Esophagus squamous epithelium (tissue), 5 donors: ENCODE results near the gene CLDN7. TPM values are rescaled to one million over a fixed set of nuclear protein-coding genes. Genes with fewer than 3 reads are reported as not detected.

ENCODE experiments used
- DNase-seq: peaks from one replicate; lab custom pipeline; 2025; lab: John Stamatoyannopoulos, UW
- H3K27ac ChIP-seq, 4 donors: fragments of 200-600 bp; sonication (generic); one replicate each; pipeline ENCODE4 v1.5.1; 2016 to 2019; ENCODE audit warnings: mild to moderate bottlenecking in 1 of 4
- H3K27me3 ChIP-seq, 4 donors: fragments of 200-600 bp; sonication (generic); 1 replicate in 3 of 4; 2 replicates in 1 of 4; pipeline versions ENCODE4 v1.5.1 to v1.6.0; 2017 to 2021; ENCODE audit warnings: antibody characterized with exemption in 1 of 4
- H3K36me3 ChIP-seq, 3 donors: fragments of 200-600 bp; sonication (generic); one replicate each; pipeline ENCODE4 v1.5.1; 2016 to 2019
- H3K4me1 ChIP-seq, 3 donors: fragments of 200-600 bp; sonication (generic); one replicate each; pipeline ENCODE4 v1.5.1; 2017 to 2019
- H3K4me3 ChIP-seq, 4 donors: fragments of 200-600 bp; sonication (generic); 1 replicate in 3 of 4; 2 replicates in 1 of 4; pipeline ENCODE4 v1.5.1; 2016 to 2019; ENCODE audit warnings: mild to moderate bottlenecking in 2 of 4, moderate library complexity in 1 of 4
- H3K9me3 ChIP-seq, 3 donors: fragments of 200-600 bp; sonication (generic); one replicate each; pipeline ENCODE4 v1.5.1; 2016 to 2019
- POLR2A ChIP-seq, 4 donors: fragments of 450-650 bp; IDR thresholded peaks; one replicate each; pipeline ENCODE4 v1.6.1; 2017; ENCODE audit warnings: antibody characterized with exemption in 4 of 4, mild to moderate bottlenecking in 4 of 4, moderate library complexity in 3 of 4
- WGBS, 2 donors: methylation state at CpG; one replicate each; pipeline ENCODE4 v1.1.5; 2018; 5-methylcytosine and 5-hydroxymethylcytosine counted together
- intact Hi-C: fragments of 100-400 bp; cut with DNase I; formaldehyde crosslinking; loops from one replicate; pipeline ENCODE4 v1.15.0; 2022
- total RNA-seq, 4 donors: library from RNA; depleted of rRNA; stranded (reverse); fragments of >200 nt; gene quantifications; one replicate each; pipeline ENCODE4 v1.1.0, GENCODE V29; 2016
- TF ChIP-seq, protein P1 (sequence below), 6 experiments: fragments of 450-650 bp in 4 of 6; fragments of 200-600 bp in 2 of 6; sonication (generic) in 2 of 6; IDR thresholded peaks; one replicate each; pipeline ENCODE4 v1.5.1; 2016 to 2019; ENCODE audit warnings: antibody characterized with exemption in 6 of 6, mild to moderate bottlenecking in 4 of 6, moderate library complexity in 4 of 6
- donor health status: DM: yes; HTN: yes; CAD: no.

CLDN7 gene
- total RNA-seq, 4 donors from 2014 or later = 172 to 411 (median 208) TPM

DNA sequence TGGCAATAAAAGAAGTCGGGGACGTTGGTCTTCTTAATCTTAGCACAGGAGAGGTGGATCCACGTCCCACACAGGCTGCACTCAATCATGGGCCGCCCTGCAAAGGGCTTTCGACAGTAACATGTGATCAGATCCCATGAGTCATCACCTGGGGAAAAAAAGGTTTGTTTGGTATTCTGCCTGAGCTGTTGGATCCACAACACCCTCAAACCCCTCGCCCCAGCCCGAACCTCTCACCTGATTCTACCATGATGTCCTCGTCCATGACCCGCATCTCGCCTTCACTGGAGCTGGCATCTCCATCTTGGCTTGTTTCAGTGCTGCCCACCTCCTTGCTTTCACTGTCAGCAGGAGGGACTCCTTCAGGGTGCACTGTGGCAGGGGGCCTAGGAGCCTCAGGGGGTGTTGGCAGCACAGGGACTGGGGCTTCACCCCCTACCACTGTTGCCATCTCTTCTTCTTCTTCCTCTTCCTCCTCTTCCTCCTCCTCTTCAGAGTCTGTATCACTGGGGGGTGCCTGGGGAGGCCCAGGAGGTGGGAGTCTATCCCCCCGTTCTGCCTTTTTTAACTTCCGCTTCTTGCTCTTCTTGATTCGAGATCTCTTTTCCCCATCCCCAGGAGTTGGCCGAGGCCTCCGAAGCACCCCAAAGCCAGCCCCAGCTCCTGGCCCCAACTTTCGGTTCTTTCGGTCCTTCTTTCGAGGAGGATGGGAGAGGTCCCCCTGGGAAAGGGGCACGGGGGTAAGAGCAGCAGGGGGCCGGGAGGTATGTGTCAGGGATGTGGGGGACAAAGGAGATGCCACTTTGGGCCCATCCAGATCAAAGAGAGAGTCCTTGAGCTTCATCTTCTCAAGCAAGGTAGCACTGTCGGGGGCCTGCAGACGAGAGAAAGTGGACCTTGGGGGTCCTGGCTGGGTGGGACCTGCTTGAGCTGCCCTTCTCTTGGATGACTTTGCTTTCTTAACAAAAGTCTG is 26.3 kb downstream of the CLDN7 start:
- Histone ChIP-seq H3K36me3 (peaks cover 12 to 34% (median 13%) of the 10 kb centered on the region in 3 donors), H3K9me3 (no peaks in the 10 kb centered on the region), H3K27ac (peak overlapping the region; percentile 92 to 97 (median 94)), H3K27me3 (no peaks in the 10 kb centered on the region), H3K4me1 (peaks cover 43 to 77% (median 53%) of the 10 kb centered on the region in 3 donors), H3K4me3 (no peak overlapping the region)
- DNase-seq = no peak
- TF ChIP-seq POLR2A (IDR thresholded peaks at IDR 0.05) = no peak
- TF ChIP-seq, protein P1, sequence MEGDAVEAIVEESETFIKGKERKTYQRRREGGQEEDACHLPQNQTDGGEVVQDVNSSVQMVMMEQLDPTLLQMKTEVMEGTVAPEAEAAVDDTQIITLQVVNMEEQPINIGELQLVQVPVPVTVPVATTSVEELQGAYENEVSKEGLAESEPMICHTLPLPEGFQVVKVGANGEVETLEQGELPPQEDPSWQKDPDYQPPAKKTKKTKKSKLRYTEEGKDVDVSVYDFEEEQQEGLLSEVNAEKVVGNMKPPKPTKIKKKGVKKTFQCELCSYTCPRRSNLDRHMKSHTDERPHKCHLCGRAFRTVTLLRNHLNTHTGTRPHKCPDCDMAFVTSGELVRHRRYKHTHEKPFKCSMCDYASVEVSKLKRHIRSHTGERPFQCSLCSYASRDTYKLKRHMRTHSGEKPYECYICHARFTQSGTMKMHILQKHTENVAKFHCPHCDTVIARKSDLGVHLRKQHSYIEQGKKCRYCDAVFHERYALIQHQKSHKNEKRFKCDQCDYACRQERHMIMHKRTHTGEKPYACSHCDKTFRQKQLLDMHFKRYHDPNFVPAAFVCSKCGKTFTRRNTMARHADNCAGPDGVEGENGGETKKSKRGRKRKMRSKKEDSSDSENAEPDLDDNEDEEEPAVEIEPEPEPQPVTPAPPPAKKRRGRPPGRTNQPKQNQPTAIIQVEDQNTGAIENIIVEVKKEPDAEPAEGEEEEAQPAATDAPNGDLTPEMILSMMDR (IDR thresholded peaks at IDR 0.05) = no peak
- WGBS, 2 donors = 83 to 86% methylated on average over 14 to 15 of the region's 22 CpGs
- intact Hi-C loops = no loop called here

- peak within 1 kb of the TSS; percentile 92 to 97 (median 94) for H3K27ac ChIP-seq
- peak within 1 kb of the TSS; percentile 90 to 98 (median 97) for H3K4me3 ChIP-seq
- H3K36me3 ChIP-seq = peaks cover 13 to 38% (median 22%) of the 10 kb centered on the region in 3 donors
- 0 to 1% methylated on average over 20 to 25 of the region's 72 CpGs for WGBS, 2 donors
- H3K9me3 ChIP-seq = no peaks in the 10 kb centered on the region
- DNase-seq = peak; percentile 84
- peaks cover 32 to 81% (median 41%) of the 10 kb centered on the region in 3 donors for H3K4me1 ChIP-seq
- TF ChIP-seq, protein P1 (IDR thresholded peaks at IDR 0.05) = peak in 3 of 6 experiments; percentile 19 to 23 (median 21)
- TF ChIP-seq POLR2A (IDR thresholded peaks at IDR 0.05) = peak in 3 of 4 donors; percentile 66 to 89 (median 87)
- intact Hi-C loops = no loop called here
- no peaks in the 10 kb centered on the region for H3K27me3 ChIP-seq
These were observed 28.0 kb downstream of the CLDN7 start, which contains the start of gene DVL2 for GRCh38 chr17:7234083-7234951. TSS of gene DVL2 (minus strand) at chr17:7234517. CDS start at chr17:7234262, 255 bp downstream.

DNA sequence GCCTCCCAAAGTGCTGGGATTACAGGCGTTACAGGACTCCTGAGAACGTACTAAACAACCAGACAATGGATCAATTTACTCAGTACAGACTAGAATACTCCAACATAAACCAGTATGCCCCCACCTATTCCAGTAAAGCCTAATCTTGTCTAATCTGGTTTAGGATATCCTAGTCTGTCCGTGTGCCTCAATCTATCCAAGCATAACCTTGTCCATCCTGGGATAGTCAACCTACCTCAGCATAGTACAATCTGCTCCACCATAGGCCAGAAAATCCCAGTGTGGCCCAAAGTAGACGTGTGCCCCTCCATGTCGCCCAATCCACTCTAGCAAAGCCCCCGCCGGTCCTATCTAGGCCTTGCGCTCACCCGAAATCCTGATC is 28.6 kb downstream of the CLDN7 start:
- intact Hi-C loops = no loop called here
- 3% methylated on average over 5 of the region's 9 CpGs for WGBS, 2 donors
- no peak for DNase-seq

DNA sequence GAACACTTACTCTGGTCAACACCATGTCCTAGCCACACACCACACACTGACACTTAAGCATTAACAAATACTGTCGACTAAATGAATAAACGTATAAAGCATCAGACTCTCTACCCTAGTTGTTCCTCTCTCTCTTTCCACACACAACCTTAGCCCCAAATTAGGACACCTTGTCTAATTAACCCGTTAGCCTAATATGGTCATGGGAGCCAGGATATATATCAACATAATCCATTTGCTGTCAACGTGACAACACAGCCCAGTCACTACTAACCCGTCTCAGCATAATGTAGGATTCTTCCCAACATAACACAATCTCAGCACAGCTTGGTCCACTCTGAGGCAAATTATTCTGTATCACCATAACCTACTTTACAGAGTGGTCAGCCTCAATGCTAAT is 30.2 kb downstream of the CLDN7 start:
- WGBS, 2 donors = 58 to 66% methylated on average over 5 of the region's 5 CpGs
- Histone ChIP-seq H3K9me3 (no peaks in the 10 kb centered on the region), H3K27me3 (no peaks in the 10 kb centered on the region), H3K4me1 (peaks cover 29 to 95% (median 52%) of the 10 kb centered on the region in 3 donors), H3K36me3 (peaks cover 18 to 57% (median 31%) of the 10 kb centered on the region in 3 donors), H3K4me3 (peak overlapping the region in 2 of 4 donors; percentile 97 to 98), H3K27ac (peak overlapping the region; percentile 9 to 97 (median 54))
- intact Hi-C loops = no loop called here
- no peak for DNase-seq
- TF ChIP-seq POLR2A (IDR thresholded peaks at IDR 0.05) = no peak
- TF ChIP-seq, protein P1 (IDR thresholded peaks at IDR 0.05) = no peak

More for the DNA sequence above, 28.6 kb downstream of the CLDN7 start:
- H3K4me3 ChIP-seq = peak overlapping the region; percentile 90 to 98 (median 97)
- H3K36me3 ChIP-seq = peaks cover 14 to 44% (median 28%) of the 10 kb centered on the region in 3 donors
- no peaks in the 10 kb centered on the region for H3K27me3 ChIP-seq
- peaks cover 32 to 87% (median 47%) of the 10 kb centered on the region in 3 donors for H3K4me1 ChIP-seq
- no peaks in the 10 kb centered on the region for H3K9me3 ChIP-seq
- TF ChIP-seq, protein P1 (IDR thresholded peaks at IDR 0.05) = no peak
- TF ChIP-seq POLR2A (IDR thresholded peaks at IDR 0.05) = no peak
- peak overlapping the region; percentile 92 to 97 (median 94) for H3K27ac ChIP-seq
